Fibroblast of mammary gland (primary cell): Measurements from ENCODE around the gene CHCHD3.

Experiments
- DNase-seq: peaks from one replicate; pipeline ENCODE4 v3.0.0-alpha.2; 2010; ENCODE audit warnings: low read depth
- H3K4me3 ChIP-seq: 2 replicates; pipeline ENCODE4 v1.5.1; 2011; ENCODE audit warnings: low read depth, mild to moderate bottlenecking, low read length, moderate library complexity; ENCODE audit not compliant: control insufficient read depth
- CTCF ChIP-seq: conservative IDR thresholded peaks from 2 replicates; pipeline ENCODE4 v1.5.1; 2011; ENCODE audit warnings: low read depth, low read length, inconsistent platforms; ENCODE audit not compliant: control insufficient read depth, insufficient read depth

The CHCHD3 gene

DNA sequence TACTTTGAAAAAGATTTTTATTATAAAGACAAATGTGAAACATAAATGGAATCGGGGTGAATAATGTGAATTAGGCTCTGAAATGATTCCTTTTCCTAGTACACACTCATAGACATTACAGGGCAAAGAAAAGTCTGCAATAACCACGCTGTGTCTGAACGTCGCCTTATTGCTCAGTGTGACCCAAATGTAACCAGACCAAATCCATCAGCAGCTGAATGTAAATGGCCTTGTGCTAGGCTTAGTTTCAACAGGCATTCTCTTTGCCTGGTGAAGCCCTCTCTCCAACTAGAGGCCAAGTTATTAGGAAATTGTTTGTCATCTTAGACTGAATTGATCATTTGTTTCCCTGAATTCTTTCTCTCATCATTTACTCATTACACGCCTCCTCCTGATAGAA, 225.5 kb downstream of the CHCHD3 start:
- H3K4me3 ChIP-seq = no peak overlapping the region
- no peak for TF ChIP-seq CTCF
- no peak for DNase-seq

DNA sequence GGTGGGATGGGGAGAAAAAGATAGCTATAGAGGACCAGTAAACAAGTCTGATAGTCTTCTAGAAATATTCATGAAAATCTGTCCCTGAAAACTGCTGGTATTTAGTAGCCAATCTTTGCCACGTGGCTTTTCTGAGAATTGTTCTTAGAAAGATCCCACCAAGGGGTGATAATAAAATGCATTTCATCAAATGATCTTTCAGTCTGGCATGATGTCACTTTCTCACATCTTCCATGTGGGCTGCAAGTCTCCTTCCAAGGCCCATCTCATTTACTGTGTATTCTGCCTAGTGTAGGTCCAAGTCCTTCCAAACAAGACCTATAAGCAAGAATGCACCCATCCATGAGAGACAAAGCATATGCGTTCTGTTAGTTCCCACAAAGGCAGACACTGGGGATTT, 226.0 kb downstream of the CHCHD3 start:
- no peak for TF ChIP-seq CTCF
- DNase-seq = no peak
- H3K4me3 ChIP-seq = no peak overlapping the region

GRCh38 chr7:132854238-132854637, 227.7 kb downstream of the CHCHD3 start:
- DNase-seq = no peak

GRCh38 chr7:132847376-132847775, 234.5 kb downstream of the CHCHD3 start:
- TF ChIP-seq CTCF = no peak
- no peak overlapping the region for H3K4me3 ChIP-seq
- DNase-seq = no peak

More at GRCh38 chr7:132854238-132854637, 227.7 kb downstream of the CHCHD3 start:
- H3K4me3 ChIP-seq = no peak overlapping the region
- TF ChIP-seq CTCF = no peak

- TF ChIP-seq CTCF = no peak
- DNase-seq = no peak
Measured at GRCh38 chr7:132846086-132846485, 235.8 kb downstream of the CHCHD3 start.

GRCh38 chr7:132842478-132842877, 239.4 kb downstream of the CHCHD3 start:
- DNase-seq = no peak
- H3K4me3 ChIP-seq = no peak overlapping the region
- TF ChIP-seq CTCF = no peak

More at GRCh38 chr7:132846086-132846485, 235.8 kb downstream of the CHCHD3 start:
- H3K4me3 ChIP-seq = no peak overlapping the region

- TF ChIP-seq CTCF = no peak
- DNase-seq = no peak
- no peak overlapping the region for H3K4me3 ChIP-seq
Measured at GRCh38 chr7:132840199-132840598, 241.7 kb downstream of the CHCHD3 start.
